Measurements from ENCODE around the gene UNK. TPM values are rescaled to one million over a fixed set of nuclear protein-coding genes. Genes with fewer than 3 reads are reported as not detected.

UNK gene
- total and polyA plus RNA-seq, 9 of the 15 experiments (the other 6 are each of a cell fraction or from before 2014, with no cell fraction given): 12.8 to 38.6 (median 24.8) TPM

DNA sequence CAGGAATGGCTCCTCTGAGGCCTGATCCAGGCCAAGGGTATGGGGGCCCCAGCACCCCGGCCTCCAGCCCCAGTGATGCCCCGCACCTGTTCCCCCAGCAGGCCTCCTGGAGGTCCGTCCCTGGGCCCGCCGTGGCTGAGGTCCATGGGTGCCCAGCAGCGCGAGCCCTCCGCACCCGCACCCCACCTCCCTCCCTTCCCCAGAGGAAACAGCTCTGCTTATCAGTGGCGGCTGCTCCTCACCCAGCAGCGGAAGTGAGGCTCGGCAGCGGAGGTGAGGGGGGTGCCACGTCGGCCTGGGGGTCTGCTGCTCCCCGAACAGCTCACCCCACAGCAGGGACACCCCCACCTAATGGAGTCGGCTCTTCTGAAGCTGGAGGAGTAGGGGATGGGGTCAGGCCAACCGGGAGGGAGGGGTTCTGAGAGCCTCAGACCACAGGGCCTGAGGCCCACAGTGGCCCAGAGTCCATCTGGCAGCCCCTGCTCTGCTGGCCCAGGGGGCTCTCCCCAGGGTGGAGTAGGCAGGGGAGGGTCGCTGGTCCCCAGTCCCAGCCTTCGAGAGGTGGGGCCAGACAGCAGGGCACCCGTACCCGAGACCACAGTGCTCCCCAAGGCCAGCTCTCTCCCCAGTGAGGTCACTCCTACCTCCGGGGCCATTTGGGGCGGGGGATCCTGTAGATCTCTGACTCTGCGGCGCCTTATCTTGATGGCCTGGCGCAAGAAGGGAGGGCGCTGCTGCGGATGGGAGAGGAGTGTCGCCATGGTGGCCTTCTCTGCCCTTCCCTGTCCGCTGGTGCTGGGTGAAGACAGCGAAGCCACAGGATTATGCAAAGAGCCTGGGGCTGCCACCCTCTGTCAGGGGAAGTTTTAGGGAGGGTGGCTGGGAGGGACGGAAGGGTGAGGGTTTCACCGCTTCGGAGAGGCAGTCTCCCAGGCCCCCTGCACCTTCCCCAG, 59.2 kb downstream of the UNK start, which contains the start of gene UNC13D (continued):
- TF ChIP-seq SAFB (IDR thresholded peaks at IDR 0.05; ENCODE audit: borderline replicate concordance, low read depth, low read length) (no peak), ZNF408 (CRISPR knock-in tag; IDR thresholded peaks at IDR 0.05; ENCODE audit: low read depth) (no peak), TCF3 (CRISPR knock-in tag; IDR thresholded peaks at IDR 0.05) (peak; percentile 51; the same call in 1 of the 2 replicates), HNRNPK (IDR thresholded peaks at IDR 0.05; ENCODE audit: low read depth, low read length, poor library complexity, severe bottlenecking) (no peak), ZNF384 (IDR thresholded peaks at IDR 0.05; ENCODE audit: low read depth, low read length) (no peak), NELFE (IDR thresholded peaks at IDR 0.05; ENCODE audit: insufficient read depth, insufficient read length) (no peak), ZNF165 (CRISPR knock-in tag; IDR thresholded peaks at IDR 0.05; ENCODE audit: borderline replicate concordance) (no peak), HDAC2 (IDR thresholded peaks at IDR 0.05) (no peak), SREBF1 (IDR thresholded peaks at IDR 0.05; ENCODE audit: borderline replicate concordance, low read depth, low read length) (no peak), ZC3H11A (IDR thresholded peaks at IDR 0.05; ENCODE audit: low read depth, low read length) (no peak), NCOA1 (IDR thresholded peaks at IDR 0.05; ENCODE audit: low read depth) (no peak), EP400 (IDR thresholded peaks at IDR 0.05) (peak; percentile 94), SMARCC2 (IDR thresholded peaks at IDR 0.05; ENCODE audit: low read depth) (peak; percentile 41; the same call in 1 of the 2 replicates), EP300 (IDR thresholded peaks at IDR 0.05; ENCODE audit: low read length) (no peak; the same call in 1 of the 2 replicates), PHF8 (IDR thresholded peaks at IDR 0.05; ENCODE audit: borderline replicate concordance, low read length) (peak; percentile 81), DNMT1 (IDR thresholded peaks at IDR 0.05) (0 out of 2 replicates have a peak, but pooled peaks have one; percentile 37), MXD1 (CRISPR knock-in tag; IDR thresholded peaks at IDR 0.05; ENCODE audit: borderline replicate concordance, poor library complexity, severe bottlenecking) (no peak), MLX (CRISPR knock-in tag; conservative IDR thresholded peaks at IDR 0.05) (no peak), ZNF347 (CRISPR knock-in tag; IDR thresholded peaks at IDR 0.05; ENCODE audit: low read depth) (no peak), CHD1 (IDR thresholded peaks at IDR 0.05; ENCODE audit: low read length) (no peak), THAP12 (CRISPR knock-in tag; IDR thresholded peaks at IDR 0.05) (peak; percentile 10; the same call in 1 of the 2 replicates), HMG20A (CRISPR knock-in tag; conservative IDR thresholded peaks at IDR 0.05) (no peak), XRCC5 (IDR thresholded peaks at IDR 0.05; ENCODE audit: low read depth, low read length) (0 out of 2 replicates have a peak, but pooled peaks have one; percentile 36)
- TF ChIP-seq, protein P1, sequence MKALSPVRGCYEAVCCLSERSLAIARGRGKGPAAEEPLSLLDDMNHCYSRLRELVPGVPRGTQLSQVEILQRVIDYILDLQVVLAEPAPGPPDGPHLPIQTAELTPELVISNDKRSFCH (CRISPR knock-in tag; IDR thresholded peaks at IDR 0.05): no peak
- TF ChIP-seq, protein P1 (tag; IDR thresholded peaks at IDR 0.05): peak; percentile 52; the same call in 1 of the 2 replicates
